ENCODE measurements around the gene RNF13. TPM values are rescaled to one million over a fixed set of nuclear protein-coding genes. Genes with fewer than 3 reads are reported as not detected.
A peak's percentile ranks its signal among the peaks of the same experiment; 100 is the strongest.
"Not testable (repeated sequence)": the region's sequence is repeated elsewhere in the genome, so short reads cannot be mapped to it uniquely, and the experiment has no call there.

Gene RNF13
- total RNA-seq, 1 donor from 2014 or later: 76.0 TPM

DNA sequence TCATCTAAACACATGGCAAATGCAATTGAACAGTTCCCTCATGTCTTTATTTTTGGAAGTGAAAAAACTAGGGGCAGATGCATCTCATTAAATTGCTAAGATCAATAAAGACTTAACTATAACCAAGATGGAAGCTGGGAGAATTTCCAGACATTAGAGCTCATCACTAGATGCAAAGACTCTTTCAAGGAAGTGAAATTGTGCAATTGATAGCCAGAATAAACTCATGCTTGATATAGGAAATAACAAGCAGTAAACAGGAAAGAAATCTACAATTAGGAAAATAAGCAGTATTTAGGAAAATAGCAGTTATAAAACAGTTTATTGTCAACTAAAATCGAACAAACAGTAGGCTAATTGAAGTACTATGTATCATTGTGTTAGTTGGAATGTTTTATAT is 11.8 kb upstream of the RNF13 start:
- no peak for DNase-seq (ENCODE audit: low spot score)

GRCh38 chr3:149801639-149802038 is 11.4 kb upstream of the RNF13 start:
- DNase-seq (ENCODE audit: low spot score): no peak

DNA sequence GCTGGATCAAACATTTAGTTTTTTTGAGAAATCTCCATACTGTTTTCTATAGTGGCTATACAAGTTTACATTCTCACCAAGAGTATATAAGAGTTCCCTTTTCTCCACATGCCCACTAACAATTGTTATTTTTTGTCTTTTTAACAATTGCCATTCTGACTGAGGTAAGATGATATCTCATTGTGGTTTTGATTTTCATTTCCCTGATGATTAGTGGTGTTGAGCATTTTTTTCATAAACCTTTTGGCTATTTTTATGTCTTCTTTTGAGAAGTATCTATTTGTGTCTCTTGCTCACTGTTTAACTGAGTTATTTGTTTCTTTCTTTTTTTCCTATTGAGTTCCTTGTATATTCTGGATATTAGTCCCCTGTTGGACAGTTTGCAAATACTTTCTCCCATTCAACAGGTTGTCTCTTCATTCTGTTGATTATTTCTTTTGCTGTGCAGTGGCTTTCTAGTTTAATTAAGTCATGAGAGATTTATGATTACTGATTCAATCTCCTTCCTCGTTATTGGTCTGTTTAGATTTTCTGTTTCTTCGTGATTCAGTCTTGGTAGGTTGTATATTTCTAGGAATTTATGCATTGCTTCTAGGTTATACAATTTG is 6.7 kb upstream of the RNF13 start:
- no peak for DNase-seq (ENCODE audit: low spot score)

- peak; percentile 72 for DNase-seq (ENCODE audit: low spot score)
Measured at GRCh38 chr3:149808209-149808829, 4.7 kb upstream of the RNF13 start.

DNA sequence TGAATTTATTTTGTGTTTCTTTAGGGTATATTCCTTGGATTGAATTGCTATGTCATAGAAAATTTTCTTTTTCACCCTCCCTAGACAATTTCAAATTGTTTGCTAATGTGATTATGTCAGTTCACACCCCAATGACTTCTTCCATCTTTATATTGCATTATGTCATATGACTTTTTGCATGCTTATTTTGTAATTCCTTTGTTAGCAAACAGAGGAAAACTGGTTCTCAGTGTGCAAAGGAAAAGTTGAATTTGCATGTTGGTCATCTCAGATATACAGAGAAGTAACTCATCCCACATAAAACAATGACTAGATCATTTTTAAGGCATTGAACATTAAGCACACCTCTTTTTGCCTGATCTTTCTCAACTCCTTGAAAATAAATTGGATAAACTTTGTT is 3.3 kb upstream of the RNF13 start:
- no peak for DNase-seq (ENCODE audit: low spot score)

GRCh38 chr3:149810846-149811245 is 2.2 kb upstream of the RNF13 start:
- DNase-seq (ENCODE audit: low spot score): no peak

- no peak for DNase-seq (ENCODE audit: low spot score)
Measured at GRCh38 chr3:149812165-149812605, 830 bp upstream of the RNF13 start.

DNA sequence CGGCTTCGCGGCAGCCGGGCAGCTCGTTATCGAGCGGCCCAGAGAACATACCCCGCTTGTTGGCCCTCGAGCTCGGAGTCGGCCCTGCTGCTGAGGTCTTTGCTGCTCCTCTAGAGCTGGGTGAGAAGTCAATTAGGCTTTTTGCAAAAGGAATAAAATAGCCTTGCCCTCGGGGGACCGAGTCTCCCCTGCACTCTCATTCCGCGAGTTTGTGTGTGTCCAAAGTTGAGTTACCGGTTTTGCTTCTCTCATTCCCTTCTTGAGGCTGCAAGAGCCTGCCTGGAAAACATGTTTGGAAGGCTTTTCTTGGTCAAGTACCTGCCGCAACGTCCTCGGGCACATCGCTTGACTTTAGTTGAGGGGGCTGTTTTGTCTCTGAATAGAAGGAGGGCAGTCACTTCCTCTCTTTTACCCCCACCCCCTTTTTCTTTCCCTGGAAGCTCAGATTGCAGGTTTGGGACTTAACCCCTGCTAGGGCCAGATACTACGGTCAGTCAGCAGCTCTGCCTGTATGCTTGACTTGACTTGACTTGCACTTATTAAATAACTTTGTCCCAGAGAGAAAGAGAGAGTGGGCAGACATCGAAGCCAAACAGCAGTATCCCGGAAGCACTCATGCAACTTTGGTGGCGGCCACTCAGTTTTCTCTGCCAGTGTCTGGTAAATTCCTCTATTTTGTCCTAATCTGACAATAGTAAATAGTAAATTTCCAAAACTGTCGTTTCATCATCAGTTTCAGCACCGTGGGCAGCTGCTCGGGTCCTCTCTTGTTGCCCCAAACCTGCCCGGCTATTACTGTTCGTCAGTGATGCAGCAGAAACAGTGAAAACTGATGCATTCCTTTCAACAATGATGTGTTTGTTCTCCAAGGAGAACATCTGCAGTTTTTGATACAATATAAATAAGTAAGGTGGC is 609 bp downstream of the RNF13 start:
- DNase-seq (ENCODE audit: low spot score): no peak

DNA sequence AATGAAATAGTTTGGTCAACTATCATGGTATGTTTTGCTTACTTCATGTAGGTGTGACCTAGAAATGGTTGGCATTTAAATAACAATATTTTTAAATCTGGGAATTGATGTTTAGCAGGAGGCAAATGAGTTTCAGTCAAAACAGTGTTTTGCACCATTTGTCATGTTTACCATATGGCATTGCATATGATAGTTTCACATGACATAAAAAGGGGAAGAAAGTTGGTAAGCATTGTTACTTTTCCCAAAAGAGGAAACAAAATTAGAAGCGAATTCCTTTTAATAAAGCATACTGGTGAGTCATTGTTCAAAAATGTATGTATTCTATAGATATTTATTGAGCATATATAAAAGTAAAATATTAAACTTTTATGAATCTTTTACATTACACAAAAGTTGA is 2.3 kb downstream of the RNF13 start:
- DNase-seq (ENCODE audit: low spot score): no peak

DNA sequence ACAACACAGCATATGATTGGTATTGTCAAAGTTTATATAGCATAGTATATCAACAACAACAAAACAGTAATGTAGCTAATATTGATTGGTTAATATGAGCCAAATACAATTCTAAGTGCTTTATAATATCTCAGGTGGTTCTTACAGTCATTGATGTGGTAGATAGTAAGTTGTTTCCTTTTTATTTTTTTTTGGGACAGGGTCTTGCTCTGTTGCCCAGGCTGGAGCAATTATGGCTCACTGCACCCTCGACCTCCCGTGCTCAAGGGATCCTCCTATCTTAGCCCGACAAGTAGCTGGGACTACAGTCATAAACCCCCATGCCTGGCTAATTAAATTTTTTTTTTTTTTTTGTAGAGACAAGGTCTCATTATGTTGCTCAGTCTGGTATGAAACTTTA is 2.7 kb downstream of the RNF13 start:
- DNase-seq (ENCODE audit: low spot score): no peak

GRCh38 chr3:149816311-149816710 is 3.3 kb downstream of the RNF13 start:
- DNase-seq (ENCODE audit: low spot score): no peak

GRCh38 chr3:149816986-149817385 is 4.0 kb downstream of the RNF13 start:
- no peak for DNase-seq (ENCODE audit: low spot score)

GRCh38 chr3:149819432-149819831 is 6.4 kb downstream of the RNF13 start:
- DNase-seq (ENCODE audit: low spot score): no peak

GRCh38 chr3:149820183-149820582 is 7.2 kb downstream of the RNF13 start:
- no peak for DNase-seq (ENCODE audit: low spot score)

DNA sequence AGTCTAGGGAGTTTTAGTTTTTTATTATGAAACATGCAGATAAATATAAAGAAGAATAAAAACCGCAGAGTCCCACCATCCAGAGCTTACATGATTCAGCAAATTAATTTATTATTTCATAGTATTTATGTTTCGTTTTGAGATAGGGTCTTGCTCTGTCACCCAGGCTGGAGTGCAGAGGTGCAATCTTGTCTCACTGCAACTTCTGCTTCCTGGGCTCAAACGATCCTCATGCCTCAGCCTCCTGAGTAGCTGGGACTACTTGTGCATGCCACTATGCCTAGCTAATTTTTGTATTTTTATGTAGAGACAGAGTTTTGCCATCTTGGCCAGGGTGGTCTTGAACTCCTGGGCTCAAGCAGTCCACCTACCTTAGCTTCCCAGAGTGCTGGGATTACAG is 13.6 kb downstream of the RNF13 start:
- DNase-seq (ENCODE audit: low spot score): no peak

DNA sequence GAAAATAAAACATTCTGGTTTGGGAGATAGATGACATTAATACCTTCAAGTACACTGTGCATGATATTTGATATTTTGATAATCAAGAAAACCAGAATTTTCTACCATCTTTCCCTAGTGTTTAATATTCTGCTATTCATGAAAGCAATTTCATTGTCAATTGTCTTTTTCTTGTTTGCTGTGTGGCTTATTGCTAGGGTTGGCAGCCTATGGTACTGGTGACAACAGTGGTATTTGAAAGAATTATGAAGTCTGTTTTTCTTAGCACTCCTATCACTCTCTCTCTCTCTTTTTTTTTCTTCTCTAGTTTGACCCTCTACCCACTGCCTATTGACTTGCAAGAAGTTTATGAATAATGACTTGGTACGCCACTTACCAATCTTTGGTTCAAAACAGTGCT is 15.4 kb downstream of the RNF13 start:
- no peak for DNase-seq (ENCODE audit: low spot score)

DNA sequence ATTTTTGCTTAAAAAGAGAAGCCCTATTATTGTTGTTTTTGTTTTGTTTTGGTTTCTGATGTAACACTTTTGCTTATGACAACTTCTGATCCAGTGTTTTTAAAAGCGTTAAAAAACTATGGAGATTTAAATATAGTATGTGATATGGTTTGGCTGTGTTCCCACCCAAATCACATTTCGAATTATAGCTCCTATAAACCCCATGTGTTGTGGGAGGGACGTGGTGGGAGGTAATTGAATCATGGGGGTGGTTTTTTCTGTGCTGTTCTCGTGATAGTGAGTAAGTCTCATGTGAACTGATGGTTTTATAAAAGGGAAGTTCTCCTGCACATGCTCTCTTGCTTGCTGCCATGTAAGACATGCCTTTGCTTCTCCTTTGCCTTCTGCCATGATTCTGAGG is 16.6 kb downstream of the RNF13 start:
- DNase-seq (ENCODE audit: low spot score): not testable (repeated sequence)

- DNase-seq (ENCODE audit: low spot score): no peak
Measured at GRCh38 chr3:149830902-149831301, 17.9 kb downstream of the RNF13 start.

- no peak for DNase-seq (ENCODE audit: low spot score)
Measured at GRCh38 chr3:149831321-149831720, 18.3 kb downstream of the RNF13 start.

DNA sequence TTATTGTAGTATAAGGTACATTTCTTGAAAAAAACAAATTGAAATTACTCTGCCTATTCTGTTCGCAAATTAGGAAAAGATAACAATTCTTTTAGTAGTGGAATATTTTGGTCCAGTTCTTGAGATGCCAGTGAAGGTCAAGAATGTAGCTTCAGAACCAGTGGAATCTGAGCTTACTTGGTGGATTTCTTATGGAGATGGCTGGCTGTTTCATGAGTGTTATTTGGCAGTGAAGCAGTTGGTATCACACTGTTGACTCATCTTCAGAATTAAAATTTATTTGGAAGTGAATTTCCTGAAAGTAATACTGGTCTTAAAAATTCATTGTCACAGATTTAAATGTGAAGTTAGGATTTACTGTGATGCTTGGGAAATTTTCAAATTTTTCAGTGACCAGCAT is 19.1 kb downstream of the RNF13 start:
- no peak for DNase-seq (ENCODE audit: low spot score)

DNA sequence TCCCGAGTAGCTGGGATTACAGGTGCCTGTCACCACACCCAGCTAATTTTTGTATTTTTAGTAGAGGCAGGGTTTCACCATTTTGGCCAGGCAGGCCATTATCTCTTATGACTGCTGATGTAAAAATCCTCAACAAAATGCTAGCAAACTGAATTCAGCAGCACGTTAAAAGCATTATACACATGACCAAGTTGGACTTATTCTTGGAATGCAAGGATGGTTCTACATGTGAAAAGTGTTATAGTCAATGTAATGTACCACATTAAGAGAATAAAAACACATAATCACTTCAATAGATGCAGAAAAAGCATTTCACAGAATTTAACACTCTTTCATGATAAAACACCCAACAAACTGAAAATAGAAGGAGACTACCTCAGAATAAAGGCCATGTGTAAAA is 20.2 kb downstream of the RNF13 start:
- DNase-seq (ENCODE audit: low spot score): no peak

- DNase-seq (ENCODE audit: low spot score): not testable (repeated sequence)
Measured at GRCh38 chr3:149838491-149838890, 25.5 kb downstream of the RNF13 start.

DNA sequence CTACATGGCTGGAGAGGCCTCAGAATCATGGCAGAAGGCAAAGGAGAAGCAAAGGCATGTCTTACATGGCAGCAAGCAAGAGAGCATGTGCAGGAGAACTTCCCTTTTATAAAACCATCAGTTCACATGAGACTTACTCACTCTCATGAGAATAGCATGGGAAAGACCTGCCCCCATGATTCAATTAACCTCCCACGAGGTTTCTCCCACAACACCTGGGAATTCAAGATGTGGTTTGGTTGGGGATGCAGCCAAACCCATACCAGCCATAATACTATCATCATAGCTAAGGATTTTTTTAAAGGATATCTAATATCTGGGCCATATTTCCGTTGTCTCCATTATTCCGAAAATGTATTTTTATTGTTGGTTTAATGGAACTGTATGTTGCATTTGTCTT is 26.5 kb downstream of the RNF13 start:
- not testable (repeated sequence) for DNase-seq (ENCODE audit: low spot score)

Measured in mucosa of gallbladder (tissue), 1 donor.